Activated B cell treated with CpG ODN at 0.5 μM for 24 hours (primary cell): ENCODE results near the gene SAMD13. TPM values are rescaled to one million over a fixed set of nuclear protein-coding genes. Genes with fewer than 3 reads are reported as not detected.

Experiments
- ATAC-seq: fragments of 200-7000 bp; cut with Tn5 transposase; one replicate; pipeline ENCODE4 v1.10.0; 2021; ENCODE audit warnings: low read depth, mild to moderate bottlenecking, moderate library complexity
- CTCF ChIA-PET: fragments of 350-600 bp; sonication (Branson Sonifier 250); formaldehyde crosslinking; loops from one replicate; lab custom pipeline; 2021; ENCODE audit warnings: antibody characterized with exemption; lab: Charles Lee
- POLR2A ChIA-PET: fragments of 350-600 bp; sonication (Branson Sonifier 250); formaldehyde crosslinking; loops from one replicate; lab custom pipeline; 2021; ENCODE audit warnings: antibody characterized with exemption; lab: Charles Lee
- DNase-seq: peaks from one replicate; pipeline ENCODE4 v3.0.0; 2022
- H3K27ac Mint-ChIP-seq: one replicate; pipeline ENCODE4 v1.8.0; 2020; ENCODE audit warnings: mixed read lengths
- H3K27me3 Mint-ChIP-seq: one replicate; pipeline ENCODE4 v1.8.0; 2021; ENCODE audit warnings: mixed read lengths
- H3K36me3 Mint-ChIP-seq: one replicate; pipeline ENCODE4 v1.8.0; 2021; ENCODE audit warnings: low read depth, mixed read lengths
- H3K4me1 Mint-ChIP-seq: one replicate; pipeline ENCODE4 v1.8.0; 2021; ENCODE audit warnings: mixed read lengths
- H3K4me3 Mint-ChIP-seq: one replicate; pipeline ENCODE4 v1.8.0; 2020; ENCODE audit warnings: mild to moderate bottlenecking, mixed read lengths
- H3K9me3 Mint-ChIP-seq: one replicate; pipeline ENCODE4 v1.8.0; 2020; ENCODE audit warnings: mixed read lengths
- CTCF ChIP-seq: fragments of 200-600 bp; IDR thresholded peaks from one replicate; pipeline ENCODE4 v1.8.0; 2022; ENCODE audit warnings: antibody characterized with exemption, mild to moderate bottlenecking
- intact Hi-C: fragments of 100-400 bp; cut with micrococcal nuclease; formaldehyde crosslinking; loops from one replicate; pipeline ENCODE4 v1.15.1; 2024
- total RNA-seq: library from RNA; stranded (reverse); gene quantifications from 2 replicates; pipeline ENCODE4 v1.2.3, GENCODE V29; 2022

SAMD13 gene
- total RNA-seq, 1 donor from 2014 or later, result 0.18 TPM

DNA sequence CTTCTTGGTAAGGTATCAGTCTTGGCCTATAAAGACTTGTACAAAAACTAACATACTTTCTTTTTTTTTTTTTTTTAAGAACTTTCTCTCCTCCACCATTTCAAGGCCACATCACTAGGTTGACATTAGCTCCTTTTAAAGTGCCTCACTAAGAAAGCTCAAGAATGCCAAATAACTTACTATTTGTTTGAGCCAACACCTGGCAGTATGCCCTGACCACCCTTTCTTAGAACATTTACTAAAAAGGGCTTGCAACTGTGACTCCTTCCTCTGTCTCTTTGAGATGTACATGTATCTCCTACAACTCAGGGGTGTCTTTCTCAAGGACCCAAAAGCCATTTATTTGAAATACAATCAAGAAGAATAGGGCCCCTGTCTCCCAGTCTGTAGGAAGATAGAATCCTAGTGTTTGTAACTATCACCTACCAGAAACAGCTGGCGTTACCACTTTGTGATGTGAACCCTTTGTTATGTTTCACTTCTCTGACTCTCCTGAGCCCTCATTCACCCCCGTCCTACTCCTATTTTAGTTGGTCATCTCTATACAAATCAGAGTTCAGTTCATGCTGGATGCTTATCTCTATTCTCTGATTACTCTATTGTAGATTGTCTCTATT lies 12.2 kb upstream of the SAMD13 start:
- Mint-ChIP-seq H3K9me3 (peaks cover 21% of the 10 kb centered on the region), H3K36me3 (no peaks in the 10 kb centered on the region), H3K4me1 (no peaks in the 10 kb centered on the region), H3K27ac (no peak overlapping the region), H3K27me3 (peaks cover 4% of the 10 kb centered on the region), H3K4me3 (no peak overlapping the region)
- intact Hi-C loops, result no loop called here
- ATAC-seq, result no peak
- ChIA-PET POLR2A (no interaction called here), CTCF (no interaction called here)
- no peak for TF ChIP-seq CTCF
- DNase-seq, result no peak

- peaks cover 2% of the 10 kb centered on the region for H3K27me3 Mint-ChIP-seq
These were observed 9.4 kb upstream of the SAMD13 start for GRCh38 chr1:84291882-84292655.

GRCh38 chr1:84293766-84294165 lies 7.7 kb upstream of the SAMD13 start:
- no peak for ATAC-seq
- H3K36me3 Mint-ChIP-seq, result peaks cover under 1% of the 10 kb centered on the region
- POLR2A ChIA-PET, result no interaction called here
- no peak for TF ChIP-seq CTCF
- peaks cover 4% of the 10 kb centered on the region for H3K4me1 Mint-ChIP-seq
- intact Hi-C loops, result loop anchor here (10.0 kb wide), 1 partner anchor 981 kb away; the partner anchor contains the start of gene BCL10
- CTCF ChIA-PET, result no interaction called here
- no peak overlapping the region for H3K27ac Mint-ChIP-seq
- no peak for DNase-seq
- peaks cover 2% of the 10 kb centered on the region for H3K27me3 Mint-ChIP-seq
- H3K4me3 Mint-ChIP-seq, result no peak overlapping the region
- H3K9me3 Mint-ChIP-seq, result peaks cover 12% of the 10 kb centered on the region

More at GRCh38 chr1:84291882-84292655, 9.4 kb upstream of the SAMD13 start:
- H3K36me3 Mint-ChIP-seq, result no peaks in the 10 kb centered on the region
- ChIA-PET CTCF (no interaction called here), POLR2A (no interaction called here)
- H3K4me1 Mint-ChIP-seq, result no peaks in the 10 kb centered on the region
- intact Hi-C loops, result loop anchor here (10.0 kb wide), 1 partner anchor 983 kb away; the partner anchor contains the start of gene BCL10
- DNase-seq (no peak), ATAC-seq (no peak)
- no peak overlapping the region for H3K27ac Mint-ChIP-seq
- H3K9me3 Mint-ChIP-seq, result peaks cover 15% of the 10 kb centered on the region
- no peak overlapping the region for H3K4me3 Mint-ChIP-seq
- no peak for TF ChIP-seq CTCF

- DNase-seq (no peak), ATAC-seq (no peak)
- Mint-ChIP-seq H3K9me3 (peaks cover 5% of the 10 kb centered on the region), H3K27ac (no peak overlapping the region), H3K4me3 (no peak overlapping the region), H3K36me3 (peaks cover 2% of the 10 kb centered on the region), H3K4me1 (peaks cover 8% of the 10 kb centered on the region), H3K27me3 (peaks cover 2% of the 10 kb centered on the region)
- intact Hi-C loops, result loop anchor here (10.0 kb wide), 1 partner anchor 980 kb away; the partner anchor contains the start of gene BCL10
- TF ChIP-seq CTCF, result no peak
- ChIA-PET CTCF (no interaction called here), POLR2A (no interaction called here)
These were observed 6.8 kb upstream of the SAMD13 start for GRCh38 chr1:84294751-84295150.
